ENCODE data around the gene MAJIN.
"Not testable (repeated sequence)": the region's sequence is repeated elsewhere in the genome, so short reads cannot be mapped to it uniquely, and the experiment has no call there.

MAJIN gene

DNA sequence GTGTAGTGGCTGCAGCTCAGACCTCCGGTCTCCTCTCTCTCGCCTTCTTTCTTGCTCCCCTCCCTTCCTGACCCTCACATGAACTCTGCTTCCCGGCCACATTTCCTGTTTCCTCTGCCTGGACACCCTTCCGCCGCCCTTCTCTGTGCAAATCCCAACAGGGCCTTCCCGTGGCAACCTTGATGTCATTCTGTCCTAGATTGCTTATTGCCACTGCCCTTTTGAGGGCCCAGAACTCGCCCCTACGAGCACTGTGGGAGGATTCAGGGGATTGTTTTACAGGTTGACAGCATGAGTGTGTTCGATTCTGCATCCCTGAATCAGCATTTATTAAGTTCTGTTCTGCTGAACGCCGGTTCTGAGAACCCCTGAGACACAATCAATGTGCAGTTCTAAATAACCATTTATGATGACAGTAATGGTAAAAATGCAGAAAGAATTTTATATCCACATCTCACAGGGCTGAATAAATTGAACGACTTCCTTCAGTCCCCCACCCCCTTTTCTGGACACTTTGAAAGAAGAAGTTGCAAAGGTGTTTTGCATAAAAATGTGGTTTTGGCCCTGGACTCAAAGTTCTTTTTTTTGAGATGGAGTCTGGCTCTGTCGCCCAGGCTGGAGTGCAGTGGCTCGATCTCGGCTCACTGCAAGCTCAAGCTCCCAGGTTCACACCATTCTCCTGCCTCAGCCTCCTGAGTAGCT is 18.5 kb upstream of the MAJIN start:
- FAIRE-seq = no peak

DNA sequence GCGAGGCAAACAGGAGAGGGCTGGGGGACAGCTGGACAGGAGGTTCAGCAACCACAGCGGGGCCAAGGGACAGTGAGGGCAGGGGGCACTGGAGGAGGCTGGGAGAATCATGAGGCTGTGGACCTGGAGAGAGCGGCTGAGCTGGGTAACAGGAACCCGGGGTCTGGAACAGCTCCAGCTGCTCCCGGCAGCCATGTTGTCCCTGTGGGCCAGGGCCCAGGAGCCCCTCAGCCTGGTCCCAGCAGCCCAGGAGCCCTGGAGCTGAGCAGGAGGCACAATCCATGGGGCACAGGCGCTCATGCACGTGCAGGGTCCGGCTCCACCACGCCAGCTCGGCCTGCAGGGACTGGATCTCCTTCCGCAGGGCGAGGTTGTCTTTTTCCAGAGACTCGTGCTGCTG is 17.5 kb upstream of the MAJIN start:
- no peak for FAIRE-seq

GRCh38 chr11:64987998-64988854 is 16.3 kb upstream of the MAJIN start:
- no peak for FAIRE-seq

GRCh38 chr11:64983339-64983738 is 11.4 kb upstream of the MAJIN start:
- FAIRE-seq = not testable (repeated sequence)

- no peak for FAIRE-seq
Measured at GRCh38 chr11:64976651-64977050, 4.7 kb upstream of the MAJIN start.

DNA sequence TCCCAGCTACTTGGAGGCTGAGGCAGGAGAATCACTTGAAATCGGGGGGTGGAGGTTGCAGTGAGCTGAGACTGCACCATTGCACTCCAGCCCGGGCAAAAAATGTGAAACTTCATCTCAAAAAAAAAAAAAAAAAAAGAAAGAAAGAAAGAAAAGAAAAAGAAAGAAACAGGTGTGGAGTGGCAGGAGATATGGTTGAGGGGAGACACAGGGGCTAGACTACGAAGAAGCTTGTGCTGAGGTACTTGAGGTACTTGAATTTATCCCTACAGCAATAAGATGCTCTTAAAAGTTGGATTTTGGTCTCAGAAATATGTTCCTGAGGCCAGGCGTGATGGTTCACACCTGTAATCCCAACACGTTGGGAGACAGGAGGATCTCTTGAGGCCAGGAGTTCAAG is 2.2 kb upstream of the MAJIN start:
- FAIRE-seq = no peak

GRCh38 chr11:64970731-64971151 is 1.2 kb downstream of the MAJIN start:
- FAIRE-seq = no peak

DNA sequence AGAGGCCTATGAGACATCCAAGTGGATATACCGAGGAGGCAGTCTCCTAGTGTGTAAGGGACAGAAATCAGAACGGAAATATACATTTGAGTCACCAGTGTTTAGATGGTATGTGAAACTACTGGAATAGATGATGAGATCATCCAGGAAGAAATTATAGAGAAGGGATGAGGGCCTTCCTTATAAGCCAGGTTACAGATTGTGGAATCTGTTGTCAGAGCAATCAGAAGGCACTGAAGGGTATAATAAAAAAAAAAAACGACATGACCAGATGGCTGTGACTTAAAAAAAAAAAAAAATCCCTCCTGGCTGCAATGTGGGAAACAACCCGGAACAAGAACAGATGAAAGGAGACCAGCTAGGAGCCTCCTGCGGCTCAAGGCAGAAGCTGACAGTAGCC is 2.7 kb downstream of the MAJIN start:
- FAIRE-seq = no peak

- no peak for FAIRE-seq
Measured at GRCh38 chr11:64967375-64967774, 4.5 kb downstream of the MAJIN start.

- FAIRE-seq = no peak
Measured at GRCh38 chr11:64963072-64963631, 8.8 kb downstream of the MAJIN start.

DNA sequence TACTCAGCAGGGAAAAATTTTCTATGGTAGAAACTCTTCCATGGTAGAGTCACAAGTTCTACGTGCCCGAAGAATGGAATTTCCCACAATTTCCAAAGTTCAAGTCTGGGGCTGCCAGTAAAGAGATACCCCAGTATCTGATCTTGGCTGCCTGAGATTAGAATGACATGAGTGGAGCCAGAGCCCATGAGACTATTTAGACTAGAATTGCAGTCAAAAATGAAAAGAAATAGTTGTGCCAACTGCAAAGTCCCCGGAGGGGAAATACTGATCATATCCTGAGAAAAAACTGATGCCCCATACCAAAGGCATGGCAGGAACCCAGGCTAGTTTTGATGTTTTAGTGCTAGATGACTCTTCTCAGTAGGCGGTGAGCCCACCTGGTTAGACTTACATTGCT is 11.2 kb downstream of the MAJIN start:
- no peak for FAIRE-seq

GRCh38 chr11:64959498-64959897 is 12.4 kb downstream of the MAJIN start:
- no peak for FAIRE-seq

GRCh38 chr11:64954201-64954600 is 17.7 kb downstream of the MAJIN start:
- FAIRE-seq = no peak

DNA sequence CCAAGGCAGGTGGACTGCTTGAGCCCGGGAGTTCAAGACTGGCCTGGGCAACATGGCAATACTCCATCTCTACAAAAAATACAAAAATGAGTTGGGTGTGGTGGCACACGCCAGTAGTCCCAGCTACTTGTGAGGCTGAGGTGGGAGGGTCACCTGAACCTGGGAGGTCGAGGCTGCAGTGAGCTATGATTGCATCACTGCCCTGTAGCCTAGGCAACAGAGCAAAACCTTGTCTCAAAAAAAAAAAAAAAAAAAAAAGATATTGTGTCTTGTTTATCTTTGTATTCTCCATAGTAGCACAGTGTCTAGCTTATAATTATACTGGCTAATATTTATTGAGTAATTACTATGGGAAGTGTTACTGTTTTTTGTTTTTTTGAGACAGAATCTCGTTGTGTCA is 20.4 kb downstream of the MAJIN start:
- no peak for FAIRE-seq

DNA sequence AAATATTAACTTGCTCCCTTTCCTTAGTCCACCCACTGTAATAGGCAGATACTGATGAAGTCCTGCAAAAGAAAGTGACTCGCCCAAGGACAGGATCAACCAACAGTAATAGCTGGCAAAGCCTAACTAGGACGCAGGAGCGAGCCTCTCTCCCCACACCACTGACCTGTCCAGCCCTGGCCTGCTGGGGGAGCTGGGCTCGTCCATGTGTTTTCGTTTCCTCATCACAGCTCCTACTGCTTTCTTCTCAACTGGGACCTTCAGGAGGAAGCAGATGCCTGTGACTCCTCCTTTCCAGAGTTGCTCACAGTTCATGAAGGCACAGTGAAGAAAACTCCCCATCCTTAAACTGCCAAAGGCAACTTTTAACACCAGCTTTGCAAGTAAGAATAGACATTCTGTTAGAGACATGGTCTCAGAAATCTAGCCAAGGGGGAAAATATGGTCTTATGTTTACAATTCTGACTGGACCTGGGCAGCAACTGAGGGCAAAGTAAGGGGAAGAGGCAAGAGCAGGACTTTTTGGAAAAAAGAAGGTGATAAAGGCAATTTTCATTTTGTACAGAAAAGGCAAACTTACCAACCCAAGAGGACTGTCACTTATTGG is 24.6 kb downstream of the MAJIN start:
- FAIRE-seq = no peak

GRCh38 chr11:64936539-64936938 is 35.4 kb downstream of the MAJIN start:
- no peak for FAIRE-seq

GRCh38 chr11:64935359-64936081 is 36.4 kb downstream of the MAJIN start, which contains the start of gene GPHA2:
TSS of gene GPHA2 (minus strand) at chr11:64935893. CDS start at chr11:64935460, 433 bp downstream.
- no peak for FAIRE-seq

- FAIRE-seq = no peak
Measured at GRCh38 chr11:64934682-64935358, 37.1 kb downstream of the MAJIN start.

GRCh38 chr11:64933935-64934681 is 37.8 kb downstream of the MAJIN start:
- no peak for FAIRE-seq

GRCh38 chr11:64933213-64933934 is 38.5 kb downstream of the MAJIN start:
- no peak for FAIRE-seq

DNA sequence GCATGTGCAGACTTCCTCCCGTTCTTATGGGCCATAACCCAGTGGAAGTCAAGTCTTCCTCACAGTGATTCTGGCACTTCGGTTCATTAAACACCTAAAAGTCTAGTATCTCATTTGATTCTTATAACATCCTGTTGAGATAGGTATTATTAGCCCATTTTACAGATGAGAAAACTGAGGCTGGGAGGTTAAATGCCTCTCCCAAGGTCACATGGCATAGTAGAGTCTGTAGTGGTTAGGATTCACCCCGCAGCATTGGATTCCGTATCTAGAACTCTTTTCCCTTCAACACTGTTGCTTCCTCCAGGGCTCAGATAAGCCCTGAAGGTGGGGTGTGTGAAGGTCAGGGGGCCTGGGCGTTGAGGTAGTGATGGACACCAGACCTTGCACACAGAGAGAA is 39.6 kb downstream of the MAJIN start:
- FAIRE-seq = no peak

Measured in TTC549 (cell line).